Measurements from ENCODE around the gene FKBP7.
A peak's percentile ranks its signal among the peaks of the same experiment; 100 is the strongest.
"Not testable (repeated sequence)": the region's sequence is repeated elsewhere in the genome, so short reads cannot be mapped to it uniquely, and the experiment has no call there.

Gene FKBP7

DNA sequence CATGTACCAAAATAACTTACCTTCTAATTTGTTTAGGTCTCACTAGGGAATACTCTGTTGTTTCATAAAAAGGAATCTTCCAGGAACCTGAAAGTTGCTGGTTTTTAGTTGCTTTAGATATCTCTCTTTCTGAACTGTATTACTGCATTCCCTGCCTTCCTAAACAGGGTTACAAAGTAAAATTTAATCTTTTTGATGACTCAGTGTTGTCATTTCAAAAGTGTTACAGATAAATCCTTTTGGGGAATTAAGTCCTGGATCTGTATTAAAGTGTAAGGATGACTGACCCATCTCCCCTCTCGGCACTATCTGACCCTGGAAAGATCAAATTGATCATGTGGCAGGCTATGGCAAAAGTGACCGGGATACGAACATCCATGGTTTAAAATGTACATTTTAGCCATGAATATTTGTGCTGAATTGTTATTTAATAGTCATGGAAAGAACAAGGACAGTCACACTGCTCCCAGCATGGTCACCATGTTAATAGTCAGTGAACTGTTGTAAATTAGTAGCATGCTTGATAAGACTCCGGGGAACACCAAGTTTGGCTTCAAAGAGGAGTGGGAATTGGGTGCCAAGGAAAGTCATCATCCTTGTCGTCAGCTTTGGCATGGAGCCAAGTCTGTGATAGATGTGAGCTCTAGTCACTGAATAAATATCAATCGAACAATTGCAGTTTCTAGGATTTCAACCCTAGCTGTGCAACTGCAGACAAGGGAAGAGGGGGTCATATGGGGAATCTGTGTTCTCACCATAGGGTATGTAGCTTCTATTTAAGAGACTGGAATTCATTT is 6.0 kb upstream of the FKBP7 start:
- no peak for DNase-seq

DNA sequence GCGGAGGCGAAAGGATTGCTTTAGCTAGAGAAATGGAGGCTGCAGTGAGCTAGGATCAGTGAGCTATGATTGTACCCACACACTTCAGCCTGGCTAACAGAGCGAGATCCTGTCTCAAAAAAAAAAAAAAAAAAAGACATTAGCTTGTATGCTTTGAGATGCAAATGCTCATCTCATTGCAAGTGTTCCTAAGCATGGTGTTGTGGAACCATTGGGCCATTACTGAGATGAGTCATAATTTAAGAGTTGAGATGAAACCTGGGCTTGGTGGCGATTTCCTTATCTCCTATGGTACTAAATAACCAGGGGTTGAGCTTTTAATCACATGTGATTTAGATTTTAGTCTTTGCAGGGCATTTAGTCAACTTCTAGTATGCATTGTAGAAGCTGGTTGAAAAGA is 4.0 kb upstream of the FKBP7 start:
- DNase-seq = no peak

DNA sequence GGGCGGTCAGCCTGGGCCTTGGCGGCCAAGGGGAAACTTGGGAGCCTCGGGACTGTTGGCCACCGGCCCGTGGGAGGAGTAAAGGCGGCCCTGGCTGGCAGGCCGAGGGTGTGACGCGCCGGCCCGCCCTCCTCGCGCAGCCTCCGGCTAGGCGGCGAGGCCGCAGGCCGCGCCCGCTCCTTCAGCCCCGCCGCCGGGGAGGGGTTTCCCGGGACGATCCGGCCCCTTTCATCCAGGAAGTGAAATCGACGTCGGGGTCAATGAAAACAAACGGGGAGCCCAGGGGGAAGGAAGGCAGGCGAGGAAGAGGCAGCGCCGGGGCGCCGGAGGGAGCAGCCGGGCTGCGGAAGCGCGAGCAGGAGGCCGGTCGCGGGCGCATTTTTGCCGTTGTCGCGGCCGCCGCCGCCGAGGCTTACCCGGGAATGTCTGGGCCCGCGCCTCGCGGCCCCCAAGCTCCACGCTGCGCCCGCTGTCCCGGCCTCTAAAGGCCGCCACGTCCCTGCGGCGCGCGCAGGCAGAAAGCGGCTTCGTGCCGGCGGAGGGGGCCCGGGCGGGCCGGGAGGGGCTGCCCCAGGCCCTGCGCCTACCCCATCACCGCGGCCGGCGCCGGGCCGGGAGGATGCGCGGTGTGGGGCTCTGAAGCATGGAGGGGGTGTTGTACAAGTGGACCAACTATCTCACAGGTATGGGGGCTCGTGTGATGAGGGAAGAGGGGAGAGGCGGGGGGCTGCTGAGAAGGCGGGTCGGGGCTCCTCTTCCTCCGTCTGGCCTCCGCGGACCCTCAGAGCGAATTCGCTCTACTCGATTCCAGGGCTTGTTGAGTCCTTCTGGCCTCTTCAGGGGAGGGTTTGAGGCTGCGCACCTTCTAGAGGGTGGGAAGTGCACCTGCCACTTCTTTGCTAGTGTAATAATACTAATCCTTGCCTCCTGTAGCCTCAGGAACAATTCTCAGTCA is 2.1 kb upstream of the FKBP7 start, which contains the start of gene PLEKHA3:
Gene PLEKHA3 (plus strand): TSS at position 231 of the 955 bp plus-strand sequence. CDS start 413 bp downstream, at position 644.
- peak; percentile 99 for DNase-seq

DNA sequence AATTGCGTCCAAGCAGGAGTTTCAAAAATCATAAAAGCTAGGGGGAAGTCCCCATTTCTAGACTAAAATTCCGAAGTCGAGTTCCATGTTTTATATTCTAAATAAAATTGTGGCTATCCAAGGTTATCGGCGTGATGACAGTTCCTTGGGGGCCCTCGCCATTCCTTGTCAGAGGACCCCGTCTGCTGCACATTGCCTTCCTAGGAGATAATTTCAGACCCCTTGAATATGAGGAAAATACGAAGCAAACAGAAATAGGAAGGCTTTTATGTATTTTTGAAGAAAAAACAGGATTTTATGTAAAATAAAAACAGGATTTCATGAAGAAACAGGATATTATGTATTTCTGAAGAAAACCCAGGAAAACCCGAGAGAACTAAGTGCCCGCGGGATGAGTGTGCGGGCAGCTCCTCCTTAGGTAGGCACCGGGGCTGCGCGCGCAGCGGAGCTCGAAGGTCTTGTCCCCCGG is 1.4 kb upstream of the FKBP7 start:
- no peak for DNase-seq

DNA sequence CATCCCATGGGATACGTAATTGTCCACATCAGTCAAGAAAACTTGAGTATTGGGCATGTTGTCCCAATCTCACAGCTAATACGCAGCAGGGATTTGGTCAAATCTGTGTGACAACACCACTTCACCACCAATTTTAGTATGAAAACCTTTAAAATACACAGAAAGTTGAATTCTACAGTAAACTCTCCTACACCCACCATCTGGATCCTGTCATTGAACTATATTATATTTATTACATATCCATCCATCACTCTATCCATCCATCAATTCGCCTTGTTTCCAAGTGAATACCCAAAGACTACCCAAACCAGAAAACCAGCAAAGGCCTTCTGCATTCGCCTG is 846 bp upstream of the FKBP7 start:
- DNase-seq = no peak

DNA sequence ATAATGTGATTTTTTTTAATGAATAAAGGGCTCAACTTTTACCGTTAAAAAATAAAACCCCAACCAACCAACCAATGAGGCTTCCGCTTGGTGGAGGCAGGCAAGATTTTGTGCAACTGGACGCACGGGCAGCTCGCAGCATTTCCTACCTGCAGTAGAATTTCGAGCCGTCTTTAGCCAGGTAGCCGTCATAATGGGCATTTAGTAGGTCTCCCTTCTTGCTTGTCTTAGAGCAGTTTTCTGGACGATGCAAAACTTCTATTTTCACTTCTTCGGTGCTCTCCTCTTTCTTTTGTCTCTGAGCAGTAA is 316 bp downstream of the FKBP7 start:
- no peak for DNase-seq

DNA sequence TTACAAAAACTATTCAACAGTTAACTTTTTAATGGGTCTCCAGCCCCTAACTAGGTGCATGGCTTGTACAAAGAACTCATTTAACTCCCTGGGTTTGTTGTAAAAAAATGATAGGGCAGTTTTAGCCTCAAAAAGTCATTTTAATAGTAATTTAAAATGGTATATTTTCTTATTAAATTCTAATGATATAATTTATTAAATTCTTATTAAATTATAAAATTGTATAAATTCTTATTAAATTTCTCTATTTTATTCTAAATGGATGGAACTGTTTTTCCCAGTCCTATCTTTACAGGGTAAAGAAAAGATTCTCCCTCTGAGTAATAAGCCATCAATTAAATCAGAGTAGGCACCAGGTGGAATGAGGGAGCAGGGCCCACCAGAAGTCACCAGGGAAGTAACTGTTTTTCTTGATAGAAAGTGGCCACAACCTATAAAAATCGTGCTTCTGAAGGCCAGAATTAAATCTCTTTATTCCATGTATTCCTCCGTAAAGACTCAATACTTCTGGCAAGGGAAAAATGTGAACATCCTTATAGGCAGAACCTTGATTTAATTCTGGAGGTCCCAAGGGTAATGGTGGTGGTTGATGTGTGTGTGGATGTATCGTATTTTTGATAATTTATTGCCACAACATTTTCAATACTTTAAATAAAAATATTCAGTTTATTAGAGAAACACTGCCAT is 814 bp downstream of the FKBP7 start:
- no peak for DNase-seq

DNA sequence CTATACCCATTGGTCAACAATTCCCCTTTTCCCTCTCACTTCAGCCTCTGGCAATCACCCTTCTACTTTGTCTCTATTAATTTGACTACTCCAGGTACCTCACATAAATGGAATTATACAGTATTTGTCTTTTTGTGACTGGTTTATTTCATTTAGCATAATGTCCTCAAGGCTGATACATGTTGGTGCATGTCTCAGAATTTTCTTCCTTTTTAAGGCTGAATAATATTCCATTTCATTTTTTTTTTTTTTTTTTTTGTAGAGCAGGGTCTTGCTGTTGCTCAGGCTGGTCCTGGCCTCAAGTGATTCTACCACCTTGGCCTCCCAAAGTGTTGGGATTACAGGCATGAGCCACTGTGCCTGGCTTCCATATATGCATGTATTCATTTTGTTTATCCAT is 1.9 kb downstream of the FKBP7 start:
- DNase-seq = no peak

DNA sequence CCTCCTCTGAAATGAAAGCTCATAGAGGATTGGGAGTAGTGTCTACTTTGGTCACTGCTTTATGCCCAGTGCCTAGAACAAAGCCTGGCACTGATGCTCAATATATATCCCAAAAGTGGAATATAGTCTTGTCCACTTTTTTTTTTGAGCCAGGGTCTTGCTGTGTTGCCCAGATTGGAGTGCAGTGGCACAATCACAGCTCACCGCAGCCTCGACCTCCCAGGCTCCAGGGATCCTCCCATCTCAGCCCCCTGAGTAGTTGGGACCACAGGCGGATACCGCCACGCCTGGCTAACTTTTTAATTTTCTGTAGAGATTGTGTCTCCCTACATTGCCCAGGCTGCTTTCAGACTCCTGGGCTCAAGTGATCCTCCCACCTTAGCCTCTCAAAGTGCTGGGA is 3.8 kb downstream of the FKBP7 start:
- no peak for DNase-seq

DNA sequence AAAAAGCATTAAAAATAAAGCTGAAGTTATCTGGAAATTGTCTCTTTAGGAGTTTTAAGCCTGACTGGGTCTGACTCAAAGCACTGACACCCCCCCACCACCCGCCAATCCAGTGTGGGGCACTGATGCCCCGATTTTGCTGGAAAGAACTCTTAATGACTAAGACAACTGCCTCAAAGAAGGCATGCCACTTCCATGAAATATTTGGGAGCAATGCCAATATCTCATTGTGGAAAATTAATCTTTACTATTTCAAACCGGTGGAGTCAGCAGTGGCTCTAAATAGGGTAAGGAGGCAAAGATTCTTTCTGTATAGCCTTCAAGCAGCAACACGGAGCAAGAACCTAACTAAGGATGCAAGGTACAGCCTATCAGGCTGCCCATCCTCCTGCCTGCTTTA is 4.5 kb downstream of the FKBP7 start:
- no peak for DNase-seq

DNA sequence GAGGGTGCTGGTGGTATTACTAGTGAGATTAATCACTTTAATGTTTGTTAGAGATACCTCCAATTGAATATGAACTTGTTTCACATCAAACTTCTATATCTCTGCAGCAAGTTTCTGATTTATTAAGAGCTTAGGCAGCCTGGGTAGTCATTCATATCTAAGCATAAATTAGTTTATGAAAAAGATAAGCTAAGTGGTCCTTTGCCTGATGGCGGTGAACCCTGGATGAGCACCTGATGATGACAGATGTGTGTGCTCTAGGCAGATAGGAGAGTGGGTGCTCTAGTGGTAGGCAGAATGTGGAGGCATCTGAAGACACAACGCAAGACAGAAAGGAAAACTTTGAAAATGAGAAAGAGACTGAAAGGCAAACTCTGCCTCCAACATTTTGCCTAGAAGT is 5.0 kb downstream of the FKBP7 start:
- DNase-seq = no peak

DNA sequence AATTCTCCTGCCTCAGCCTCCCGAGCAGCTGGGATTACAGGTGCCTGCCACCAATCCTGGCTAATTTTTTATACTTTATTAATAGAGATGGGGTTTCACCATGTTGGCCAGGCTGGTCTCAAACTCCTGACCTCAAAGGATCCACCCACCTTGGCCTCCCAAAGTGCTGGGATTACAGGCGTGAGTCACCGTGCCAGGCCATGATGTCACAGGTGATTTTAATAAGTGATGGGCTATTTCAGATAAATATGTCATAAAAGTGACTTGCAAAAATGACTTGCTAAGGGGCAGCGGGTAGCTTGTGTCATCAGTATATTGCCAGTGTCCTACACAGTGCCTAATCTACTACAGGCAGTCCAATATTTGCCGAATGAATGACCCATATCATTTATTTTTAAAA is 7.1 kb downstream of the FKBP7 start:
- DNase-seq = not testable (repeated sequence)

DNA sequence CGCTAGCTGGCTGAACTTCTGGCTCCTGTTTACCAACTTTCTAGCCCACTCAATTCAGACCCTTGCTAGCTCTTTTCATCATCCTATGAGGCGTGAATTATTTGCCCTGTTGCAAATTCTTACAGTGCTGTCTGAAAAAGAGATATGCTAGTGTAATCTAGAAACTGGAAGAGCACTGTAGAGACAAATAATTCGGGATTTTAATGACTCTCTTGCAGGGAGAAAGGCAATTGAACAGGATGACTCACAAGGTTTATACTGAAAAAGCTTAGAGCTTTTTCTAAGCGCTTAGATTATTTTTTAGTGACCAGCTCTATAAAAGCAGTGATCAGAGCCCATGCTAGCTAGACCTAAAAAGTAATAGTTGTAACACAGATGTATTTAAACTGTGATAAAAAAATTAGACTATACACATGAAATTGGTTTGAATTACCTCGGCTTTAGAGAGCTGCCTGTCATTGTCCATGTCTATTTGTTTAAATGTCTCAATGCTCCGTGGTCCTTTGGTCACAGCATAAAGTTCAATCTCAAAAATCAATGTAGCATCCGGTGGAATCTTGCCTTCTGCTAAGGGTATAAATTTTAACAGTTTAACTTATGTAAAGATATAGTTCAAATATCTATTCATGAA is 9.1 kb downstream of the FKBP7 start:
- DNase-seq = no peak

DNA sequence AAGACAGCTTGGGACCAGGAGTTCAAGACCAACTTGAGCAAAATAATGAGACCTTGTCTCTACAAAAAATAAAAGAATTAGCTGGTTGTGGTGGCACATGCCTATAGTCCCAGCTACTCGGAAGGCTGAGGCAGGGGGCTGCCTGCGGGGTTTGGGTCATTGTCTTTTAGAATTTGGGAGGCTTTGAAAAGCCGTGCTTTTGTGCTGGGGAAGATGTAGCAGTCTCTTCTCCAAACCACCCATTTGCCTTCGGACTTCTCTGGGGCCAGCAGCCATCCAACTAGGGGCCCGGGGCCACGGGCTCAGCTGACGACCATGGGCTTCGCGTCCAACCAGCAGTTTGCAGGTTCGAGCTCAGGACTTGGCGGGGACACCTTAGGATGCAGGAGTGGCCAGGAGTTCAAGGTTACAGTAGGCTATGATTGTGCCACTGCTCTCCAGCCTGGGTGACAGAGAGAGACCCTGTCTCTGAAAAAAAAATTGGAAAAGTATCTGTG is 21.0 kb downstream of the FKBP7 start:
- DNase-seq = no peak

DNA sequence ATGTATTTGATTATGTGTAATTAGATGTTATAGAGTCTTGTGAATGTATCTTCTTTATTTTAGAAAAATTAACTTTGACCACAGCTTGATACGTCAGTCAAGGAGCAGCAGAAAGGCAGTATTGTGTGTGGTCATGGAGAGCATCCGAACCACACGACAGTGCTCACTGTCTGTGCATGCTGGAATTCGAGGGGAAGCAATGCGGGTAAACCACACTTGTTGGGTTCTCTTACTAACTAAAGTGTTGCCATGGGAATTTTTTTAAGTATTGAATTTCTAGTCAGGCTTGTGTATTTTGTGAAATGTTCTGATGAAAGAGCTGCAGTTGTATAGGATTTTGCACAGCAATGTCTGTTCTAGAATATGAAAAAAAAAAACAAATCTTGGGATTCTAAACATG is 22.5 kb downstream of the FKBP7 start:
- DNase-seq = no peak

DNA sequence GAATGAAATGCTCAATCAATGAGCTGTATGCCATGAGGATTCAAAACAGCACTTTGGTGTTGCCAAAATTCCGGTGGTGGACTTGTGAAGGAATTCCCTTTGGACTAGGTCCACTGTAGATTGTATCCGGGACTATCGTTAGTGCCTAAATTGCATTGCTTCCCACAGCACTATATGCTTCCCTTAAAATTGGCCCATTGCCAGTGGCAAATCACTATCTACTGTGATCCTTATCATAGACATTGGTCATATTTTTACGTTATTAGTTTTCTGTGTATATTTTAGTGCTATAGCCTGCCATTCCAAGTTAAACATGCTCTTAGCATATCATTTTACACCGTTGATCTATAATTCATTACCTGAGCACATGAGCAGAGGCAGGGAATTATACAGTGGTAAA is 25.5 kb downstream of the FKBP7 start:
- no peak for DNase-seq

DNA sequence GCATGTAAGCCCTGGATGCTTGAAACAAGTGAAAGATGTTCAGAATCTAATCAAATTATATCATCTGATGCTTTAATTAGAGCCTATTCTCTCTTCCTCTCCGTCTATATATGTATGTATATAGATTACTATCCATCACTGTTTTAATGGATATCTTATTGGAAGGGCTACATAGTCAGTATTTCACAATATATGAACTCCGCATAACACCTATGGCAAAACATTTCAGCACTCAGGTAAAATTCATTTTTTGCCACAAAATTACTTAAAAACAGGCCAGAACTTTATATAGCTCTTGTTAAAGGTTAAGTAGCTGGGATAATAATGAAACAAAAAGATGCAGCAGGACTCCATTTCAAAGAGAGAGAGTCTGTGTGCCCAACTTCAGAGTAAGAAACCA is 26.1 kb downstream of the FKBP7 start:
- no peak for DNase-seq

DNA sequence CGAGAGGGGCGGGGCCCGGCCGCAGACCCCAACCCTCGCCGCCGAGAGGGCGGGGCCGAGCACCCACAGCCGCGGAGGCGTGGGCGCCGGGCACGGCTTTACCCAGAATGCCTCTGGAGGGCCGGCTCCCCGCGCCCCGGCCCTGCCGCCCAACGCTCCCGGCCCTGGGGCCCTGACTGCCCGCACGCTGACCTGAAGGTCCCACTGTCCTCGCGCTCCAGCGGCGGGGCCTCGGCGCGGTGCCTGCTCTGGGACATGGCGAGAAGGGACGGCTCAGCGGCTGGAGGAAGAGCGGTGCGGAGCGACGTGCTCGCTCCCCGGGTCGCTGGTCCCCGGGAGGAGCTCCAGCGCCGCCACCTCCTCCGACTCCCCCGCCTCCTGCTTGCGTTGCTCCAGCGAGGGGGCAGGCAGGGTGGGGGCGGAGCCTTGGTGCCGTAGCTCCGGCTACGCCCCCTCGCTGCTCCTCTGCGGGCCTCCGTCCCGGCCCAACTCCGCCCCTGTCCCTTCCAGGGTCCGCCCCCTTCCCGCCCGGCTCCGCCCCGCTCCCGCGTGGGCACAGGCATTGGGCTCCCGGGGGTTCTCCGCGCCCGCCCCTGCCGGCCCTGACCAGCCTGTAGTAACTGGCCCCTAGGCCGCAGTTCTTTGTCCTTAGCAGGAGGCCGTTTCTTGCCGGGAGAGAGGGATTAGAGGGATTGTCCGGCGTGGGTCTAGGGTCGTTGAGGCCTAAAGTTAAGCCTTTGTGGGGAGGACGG is 27.4 kb downstream of the FKBP7 start, which contains the start of the genes PJVK and PRKRA:
Gene PJVK (plus strand): TSS at position 605 of the 752 bp plus-strand sequence. CDS start 2,032 bp downstream, outside the sequence.
Gene PRKRA (minus strand): TSS at position 402 of the 752 bp plus-strand sequence. CDS start 145 bp downstream, at position 257.
- peak; percentile 99 for DNase-seq

DNA sequence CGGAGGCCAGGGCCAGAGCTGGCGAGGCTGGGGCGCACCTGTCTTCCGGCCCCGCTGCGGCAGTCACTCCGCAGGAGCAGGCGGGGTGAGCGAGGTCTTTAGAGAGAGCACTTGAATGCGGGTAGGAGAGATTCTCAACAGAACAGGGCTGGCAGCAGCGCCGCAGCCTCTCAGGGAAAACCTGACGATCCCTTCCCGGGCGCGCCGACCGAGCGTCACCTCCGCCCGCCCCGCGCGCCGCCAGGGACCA is 28.0 kb downstream of the FKBP7 start:
- DNase-seq = no peak

DNA sequence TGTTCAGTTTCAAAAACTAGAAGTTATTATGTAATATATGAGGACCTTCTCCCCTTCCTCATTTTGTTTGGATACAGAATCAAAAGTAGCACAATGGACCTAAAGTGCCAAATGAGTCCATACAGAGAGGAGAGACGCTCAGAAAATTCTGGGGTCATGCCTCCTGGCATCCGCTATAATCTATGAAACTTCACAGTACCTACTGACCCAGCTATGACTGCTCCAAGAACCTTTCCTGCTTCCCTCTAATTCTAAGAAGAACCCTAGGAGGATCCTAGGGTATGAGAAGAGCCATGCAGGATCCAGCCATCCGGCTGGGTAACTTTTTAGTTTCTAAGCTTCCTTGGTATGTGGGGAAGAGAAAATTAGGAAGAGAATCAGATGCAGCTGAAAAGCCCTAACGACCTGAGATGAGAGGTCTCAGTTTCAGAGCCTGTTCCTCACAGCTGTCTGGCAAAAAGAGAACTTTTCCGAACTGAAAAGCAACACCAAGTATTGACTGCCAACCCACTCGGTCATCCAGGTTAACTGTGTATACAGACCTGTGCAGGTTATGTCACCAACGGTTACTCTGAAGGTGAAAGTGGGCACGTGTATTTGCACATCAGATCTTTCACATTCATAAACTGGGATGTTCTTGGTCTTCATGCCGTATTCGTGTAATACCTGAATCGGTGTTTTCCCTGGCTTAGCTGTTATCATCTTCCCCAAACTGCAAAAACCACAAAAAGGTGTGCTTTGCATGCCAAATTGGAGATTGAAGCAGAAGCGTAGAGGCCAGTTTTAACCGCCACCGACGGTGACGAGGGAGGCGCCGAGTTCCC is 28.5 kb downstream of the FKBP7 start:
- DNase-seq = no peak
